Fibroblast of mammary gland (primary cell): ENCODE data around the gene MYBBP1A.

ENCODE experiments used
- DNase-seq: peaks from one replicate; pipeline ENCODE4 v3.0.0-alpha.2; 2010; ENCODE audit warnings: low read depth
- H3K4me3 ChIP-seq: 2 replicates; pipeline ENCODE4 v1.5.1; 2011; ENCODE audit warnings: low read depth, mild to moderate bottlenecking, low read length, moderate library complexity; ENCODE audit not compliant: control insufficient read depth
- TF ChIP-seq, protein P1 (sequence below): conservative IDR thresholded peaks from 2 replicates; pipeline ENCODE4 v1.5.1; 2011; ENCODE audit warnings: low read depth, low read length, inconsistent platforms; ENCODE audit not compliant: control insufficient read depth, insufficient read depth

MYBBP1A gene

DNA sequence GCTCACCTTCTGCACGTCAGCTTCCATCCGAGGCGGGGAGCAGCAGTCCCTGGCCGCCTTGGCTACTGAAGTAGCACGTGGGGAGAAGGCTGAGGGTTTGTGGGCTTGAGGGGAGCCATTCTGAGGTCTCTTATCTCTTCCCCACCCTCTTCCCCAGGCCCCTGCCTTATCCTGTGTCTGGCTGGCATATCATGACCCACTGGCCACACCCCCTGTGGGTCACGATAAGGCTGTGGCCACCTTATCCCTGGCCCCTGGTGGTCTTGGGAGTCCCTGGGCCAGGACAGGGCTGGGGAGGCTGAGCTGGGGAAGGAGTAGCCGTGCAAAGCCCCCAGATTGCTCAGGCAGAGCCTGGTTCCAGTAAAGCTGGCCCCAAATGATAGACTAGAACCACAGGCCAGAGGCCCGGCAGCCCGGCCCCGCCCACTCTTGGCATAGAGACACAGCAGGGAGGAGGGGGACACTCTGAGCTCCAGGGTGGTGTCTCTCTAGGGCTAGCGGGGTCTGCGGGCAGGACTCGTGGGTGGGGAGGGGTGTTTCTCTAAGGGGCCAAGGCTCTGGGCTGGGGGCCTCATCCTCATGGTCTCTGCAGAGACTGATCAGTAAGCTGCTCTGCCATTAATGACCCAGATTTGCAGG is 48.9 kb downstream of the MYBBP1A start:
- no peak for DNase-seq
- no peak overlapping the region for H3K4me3 ChIP-seq
- TF ChIP-seq, protein P1, sequence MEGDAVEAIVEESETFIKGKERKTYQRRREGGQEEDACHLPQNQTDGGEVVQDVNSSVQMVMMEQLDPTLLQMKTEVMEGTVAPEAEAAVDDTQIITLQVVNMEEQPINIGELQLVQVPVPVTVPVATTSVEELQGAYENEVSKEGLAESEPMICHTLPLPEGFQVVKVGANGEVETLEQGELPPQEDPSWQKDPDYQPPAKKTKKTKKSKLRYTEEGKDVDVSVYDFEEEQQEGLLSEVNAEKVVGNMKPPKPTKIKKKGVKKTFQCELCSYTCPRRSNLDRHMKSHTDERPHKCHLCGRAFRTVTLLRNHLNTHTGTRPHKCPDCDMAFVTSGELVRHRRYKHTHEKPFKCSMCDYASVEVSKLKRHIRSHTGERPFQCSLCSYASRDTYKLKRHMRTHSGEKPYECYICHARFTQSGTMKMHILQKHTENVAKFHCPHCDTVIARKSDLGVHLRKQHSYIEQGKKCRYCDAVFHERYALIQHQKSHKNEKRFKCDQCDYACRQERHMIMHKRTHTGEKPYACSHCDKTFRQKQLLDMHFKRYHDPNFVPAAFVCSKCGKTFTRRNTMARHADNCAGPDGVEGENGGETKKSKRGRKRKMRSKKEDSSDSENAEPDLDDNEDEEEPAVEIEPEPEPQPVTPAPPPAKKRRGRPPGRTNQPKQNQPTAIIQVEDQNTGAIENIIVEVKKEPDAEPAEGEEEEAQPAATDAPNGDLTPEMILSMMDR: no peak

DNA sequence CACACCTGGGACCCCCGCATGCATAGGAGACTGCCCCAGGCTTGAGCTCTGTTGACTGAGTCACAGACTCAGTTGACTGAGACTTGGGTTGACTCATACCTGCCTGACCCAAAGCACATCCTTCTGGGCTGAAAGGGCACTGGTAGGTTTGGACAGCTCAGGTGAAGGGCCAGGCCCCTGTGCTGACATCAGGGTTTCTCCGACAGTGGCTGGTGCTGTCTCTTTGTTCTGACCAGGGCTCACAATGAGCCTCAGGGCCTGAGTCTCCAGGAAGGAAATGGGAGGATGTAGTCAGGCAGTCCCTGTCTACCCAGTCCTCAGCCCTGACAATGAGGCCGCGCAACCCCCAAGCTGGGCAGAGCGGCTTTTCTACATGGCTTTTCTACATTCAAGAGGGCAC is 50.0 kb downstream of the MYBBP1A start:
- TF ChIP-seq, protein P1: no peak
- no peak overlapping the region for H3K4me3 ChIP-seq
- DNase-seq: no peak

DNA sequence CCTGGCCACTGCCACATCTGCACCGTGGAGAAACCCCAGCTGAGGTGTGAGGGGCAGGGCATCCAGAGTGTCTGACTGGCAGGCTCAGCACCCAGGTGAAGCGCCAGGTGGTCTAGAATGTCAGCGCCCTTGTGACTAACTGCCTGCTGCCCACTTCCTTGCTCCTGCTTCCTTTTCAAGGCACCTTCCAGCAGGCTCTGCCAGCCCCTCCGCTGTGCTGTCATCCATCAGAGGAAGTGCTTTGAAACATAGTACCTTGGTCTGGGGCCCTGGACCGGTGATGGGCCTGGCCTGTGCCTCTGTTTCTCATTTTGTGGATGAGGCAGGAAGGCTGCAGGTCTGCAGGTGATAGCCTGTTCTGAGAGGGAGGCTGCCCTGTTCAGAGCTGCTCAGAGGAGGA is 51.0 kb downstream of the MYBBP1A start:
- no peak for DNase-seq
- H3K4me3 ChIP-seq: no peak overlapping the region
- TF ChIP-seq, protein P1: no peak

DNA sequence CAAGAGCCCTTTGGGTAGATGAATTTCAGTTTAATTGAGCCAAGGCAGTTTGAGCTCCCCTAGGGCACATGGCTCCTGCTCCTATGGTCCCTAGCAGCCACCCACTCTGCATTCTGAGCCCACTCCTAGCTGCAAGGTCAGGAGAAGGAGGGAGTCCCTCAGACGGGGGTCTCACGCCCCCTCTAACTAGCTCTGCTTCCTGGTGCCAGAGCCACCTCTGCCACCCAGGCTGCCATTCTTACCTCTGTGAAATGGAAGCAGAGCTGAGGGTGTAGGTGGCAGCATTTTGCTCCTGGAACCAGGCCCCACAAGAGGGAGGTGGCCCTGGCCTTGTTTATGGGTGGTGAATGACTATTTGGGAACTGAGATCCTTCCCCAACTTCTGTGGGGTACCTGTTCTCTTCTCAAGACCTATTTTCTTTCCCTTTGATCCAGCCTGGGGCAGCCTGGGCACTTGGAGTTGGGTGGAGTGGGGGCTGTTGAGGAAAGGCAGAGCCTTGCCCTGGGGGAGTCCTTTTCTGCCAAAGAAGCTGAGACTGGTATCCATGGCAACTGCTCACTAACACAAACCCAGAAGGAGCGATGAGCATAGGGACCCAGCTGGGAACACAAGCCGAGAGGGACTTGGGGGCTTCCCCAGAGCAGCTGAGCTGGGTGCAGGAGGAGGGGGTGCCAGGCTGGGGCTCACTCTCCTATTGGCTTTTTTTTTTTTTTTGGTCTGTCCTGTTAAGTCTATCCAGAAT is 51.7 kb downstream of the MYBBP1A start:
- H3K4me3 ChIP-seq: no peak overlapping the region
- TF ChIP-seq, protein P1: no peak
- DNase-seq: no peak

DNA sequence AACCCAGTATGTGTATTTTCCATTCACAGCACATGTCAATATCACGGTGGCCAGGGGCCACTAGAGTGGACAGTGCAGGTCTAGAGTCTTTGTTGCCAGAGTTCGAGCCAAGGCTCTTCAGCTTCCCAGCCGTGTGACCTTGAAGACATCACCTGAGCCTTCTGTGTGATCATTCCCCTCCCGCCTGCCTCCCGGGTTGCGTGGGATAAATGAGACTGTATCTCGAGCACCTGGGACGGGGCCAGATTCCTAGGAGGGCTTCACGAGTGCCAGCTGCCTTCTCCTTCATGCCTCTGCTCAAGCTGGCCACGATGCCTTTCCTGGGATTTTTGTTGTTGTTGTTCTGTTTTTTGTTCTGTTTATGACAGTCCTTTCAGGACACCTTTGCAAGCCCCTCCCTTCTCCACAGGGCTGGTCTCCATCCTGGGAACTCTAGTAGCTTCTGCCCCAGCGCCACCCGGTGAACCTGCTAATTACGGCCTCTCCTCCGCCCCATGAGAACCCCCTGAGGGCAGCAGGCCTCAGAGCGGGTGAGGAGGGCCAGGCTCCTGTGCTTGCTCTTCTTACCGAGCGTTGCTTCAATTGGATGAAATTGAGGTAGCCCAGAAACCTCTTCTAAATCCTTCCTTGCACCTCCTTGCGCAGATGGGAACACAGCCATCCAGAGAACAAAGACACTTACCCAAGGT is 52.6 kb downstream of the MYBBP1A start:
- H3K4me3 ChIP-seq: no peak overlapping the region
- TF ChIP-seq, protein P1: no peak
- no peak for DNase-seq

DNA sequence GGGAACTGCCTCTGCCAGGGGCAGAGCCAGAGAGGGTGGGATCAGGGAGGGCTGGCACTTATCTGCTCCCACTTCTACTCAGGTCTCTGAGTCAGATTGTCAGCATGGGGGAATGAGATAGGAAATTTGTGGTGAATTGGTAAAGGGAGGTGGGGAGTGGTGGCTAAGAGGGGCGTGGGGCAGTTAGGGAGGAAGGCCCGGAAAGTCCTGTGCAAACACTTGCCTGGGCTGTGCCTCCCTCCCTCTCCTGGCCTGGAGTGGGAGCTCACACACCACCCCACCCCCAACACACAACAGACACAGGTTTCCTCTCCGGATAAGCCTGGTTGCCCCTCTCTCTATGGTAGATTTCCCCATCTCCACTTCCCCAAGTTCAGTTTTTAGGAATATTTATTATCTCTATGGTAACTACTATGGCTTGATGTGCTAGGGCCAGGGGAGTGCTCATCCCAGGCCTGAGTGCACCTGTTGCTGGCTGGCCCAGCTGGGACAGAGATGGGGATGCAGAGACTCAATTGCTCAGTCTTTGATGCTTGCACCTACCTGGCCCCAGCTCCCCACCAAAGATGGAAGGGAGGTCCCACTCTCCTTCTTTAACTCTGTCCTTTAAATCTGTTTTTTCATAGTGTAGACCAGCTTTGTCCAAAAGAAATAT is 53.8 kb downstream of the MYBBP1A start:
- TF ChIP-seq, protein P1: no peak
- H3K4me3 ChIP-seq: no peak overlapping the region
- no peak for DNase-seq
